Ishikawa (cell line): Measurements from ENCODE around the gene SCNN1A.

Source experiments
- CEBPB ChIP-seq: IDR thresholded peaks from 2 replicates; pipeline ENCODE4 v1.6.1; 2012
- CREB1 ChIP-seq: IDR thresholded peaks from 2 replicates; pipeline ENCODE4 v1.6.1; 2012; ENCODE audit warnings: low read depth
- EGR1 ChIP-seq: IDR thresholded peaks from 2 replicates; pipeline ENCODE4 v1.6.1; 2012
- EP300 ChIP-seq: IDR thresholded peaks from 2 replicates; pipeline ENCODE4 v1.6.1; 2012; ENCODE audit warnings: borderline replicate concordance
- FOXM1 ChIP-seq: IDR thresholded peaks from 2 replicates; pipeline ENCODE4 v1.6.1; 2012; ENCODE audit warnings: low read depth, borderline replicate concordance
- MAX ChIP-seq: IDR thresholded peaks from 2 replicates; pipeline ENCODE4 v1.6.1; 2012
- NFIC ChIP-seq: IDR thresholded peaks from 2 replicates; pipeline ENCODE4 v1.6.1; 2012
- RAD21 ChIP-seq: IDR thresholded peaks from 2 replicates; pipeline ENCODE4 v1.6.1; 2012; ENCODE audit warnings: low read depth
- REST ChIP-seq: IDR thresholded peaks from 2 replicates; pipeline ENCODE4 v1.6.1; 2012; ENCODE audit warnings: low read depth, mild to moderate bottlenecking
- TAF1 ChIP-seq: IDR thresholded peaks from 2 replicates; pipeline ENCODE4 v1.6.1; 2012; ENCODE audit warnings: low read depth, mild to moderate bottlenecking
- TCF12 ChIP-seq: IDR thresholded peaks from 2 replicates; pipeline ENCODE4 v1.6.1; 2012; ENCODE audit warnings: low read depth
- TEAD4 ChIP-seq: IDR thresholded peaks from 2 replicates; pipeline ENCODE4 v1.6.1; 2012
- USF1 ChIP-seq: IDR thresholded peaks from 2 replicates; pipeline ENCODE4 v1.6.1; 2012
- YY1 ChIP-seq: IDR thresholded peaks from 2 replicates; pipeline ENCODE4 v1.6.1; 2012; ENCODE audit warnings: low read depth
- ZBTB7A ChIP-seq: IDR thresholded peaks from 2 replicates; pipeline ENCODE4 v1.6.1; 2012; ENCODE audit warnings: low read depth

SCNN1A gene

GRCh38 chr12:6376870-6377666 lies 1.7 kb upstream of the SCNN1A start:
- TF ChIP-seq TCF12: no peak
- TF ChIP-seq ZBTB7A: peak; percentile 44; the same call in 1 of the 2 replicates

- TF ChIP-seq MAX (peak; percentile 87), EP300 (peak; percentile 86; the same call in 1 of the 2 replicates), FOXM1 (peak; percentile 77), EGR1 (peak; percentile 83), CREB1 (no peak), RAD21 (peak; percentile 42), ZBTB7A (peak; percentile 91), NFIC (peak; percentile 88), TAF1 (peak; percentile 52; the same call in 1 of the 2 replicates), USF1 (peak; percentile 5; the same call in 1 of the 2 replicates), CEBPB (peak; percentile 53; the same call in 1 of the 2 replicates), REST (no peak), TEAD4 (peak; percentile 98), YY1 (no peak), TCF12 (peak; percentile 92)
These were observed 911 bp upstream of the SCNN1A start for GRCh38 chr12:6376079-6376869.

- TF ChIP-seq ZBTB7A: no peak
- no peak for TF ChIP-seq FOXM1
- no peak for TF ChIP-seq RAD21
- no peak for TF ChIP-seq EP300
- no peak for TF ChIP-seq NFIC
- TF ChIP-seq CEBPB: no peak
- TF ChIP-seq EGR1: no peak
- TF ChIP-seq CREB1: no peak
- TF ChIP-seq YY1: no peak
- no peak for TF ChIP-seq TAF1
- no peak for TF ChIP-seq MAX
- TF ChIP-seq TCF12: no peak
- TF ChIP-seq USF1: no peak
These were observed 590 bp downstream of the SCNN1A start for GRCh38 chr12:6374786-6375160.

- TF ChIP-seq REST: no peak
These were observed 1.2 kb downstream of the SCNN1A start for GRCh38 chr12:6374028-6374785.

GRCh38 chr12:6373022-6373787 lies 2.2 kb downstream of the SCNN1A start:
- TF ChIP-seq TEAD4 (peak; percentile 68), CEBPB (no peak), ZBTB7A (no peak), USF1 (peak; percentile 43; the same call in 1 of the 2 replicates), EP300 (peak; percentile 91), CREB1 (no peak), MAX (peak; percentile 80), EGR1 (no peak), RAD21 (no peak), YY1 (0 out of 2 replicates have a peak, but pooled peaks have one; percentile 52), NFIC (peak; percentile 84), REST (no peak), TAF1 (peak; percentile 1; the same call in 1 of the 2 replicates), FOXM1 (peak; percentile 80), TCF12 (peak; percentile 95)
